Measurements from ENCODE around the gene KLHL10.

GRCh38 chr17:41863074-41863848, 25.6 kb downstream of the KLHL10 start:
- no peak for TF ChIP-seq CTCF (IDR thresholded peaks at IDR 0.05)
- no peak for TF ChIP-seq REST (IDR thresholded peaks at IDR 0.05; ENCODE audit: insufficient read depth in 1 of 2, low read depth in 2 of 2, low read length in 1 of 2)

Measured in Panc1 (cell line).